Vagina (tissue), 2 donors: ENCODE results near the gene AASDH.
"Not testable (repeated sequence)": the region's sequence is repeated elsewhere in the genome, so short reads cannot be mapped to it uniquely, and the experiment has no call there.

Experiments used
- POLR2A ChIP-seq, 2 donors: fragments of 450-650 bp; IDR thresholded peaks; one replicate each; pipeline ENCODE4 v1.6.1; 2017; ENCODE audit warnings: antibody characterized with exemption in 2 of 2, mild to moderate bottlenecking in 2 of 2, moderate library complexity in 2 of 2
- POLR2AphosphoS5 ChIP-seq, 2 donors: sonication (generic); formaldehyde crosslinking; IDR thresholded peaks; one replicate each; pipeline ENCODE4 v1.9.0; 2017; ENCODE audit warnings: antibody characterized with exemption in 2 of 2, mild to moderate bottlenecking in 2 of 2, low read depth in 1 of 2; ENCODE audit not compliant: insufficient read depth in 1 of 2

DNA sequence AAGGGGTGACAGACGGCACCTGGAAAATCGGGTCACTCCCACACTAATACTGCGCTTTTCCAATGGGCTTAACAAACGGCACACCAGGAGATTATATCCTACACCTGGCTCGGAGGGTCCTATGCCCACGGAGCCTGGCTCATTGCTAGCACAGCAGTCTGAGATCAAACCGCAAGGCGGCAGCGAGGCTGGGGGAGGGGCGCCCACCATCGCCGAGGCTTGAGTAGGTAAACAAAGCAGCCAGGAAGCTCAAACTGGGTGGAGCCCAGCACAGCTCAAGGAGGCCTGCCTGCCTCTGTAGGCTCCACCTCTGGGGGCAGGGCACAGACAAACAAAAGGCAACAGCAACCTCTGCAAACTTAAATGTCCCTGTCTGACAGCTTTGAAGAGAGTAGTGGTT is 24.3 kb downstream of the AASDH start:
- TF ChIP-seq POLR2A (IDR thresholded peaks at IDR 0.05); POLR2AphosphoS5 (IDR thresholded peaks at IDR 0.05; ENCODE audit: insufficient read depth in 1 of 2, low read depth in 1 of 2): not testable (repeated sequence)
